GM18858 (cell line): ENCODE measurements around the gene TCEAL5.
"Not testable (repeated sequence)": the region's sequence is repeated elsewhere in the genome, so short reads cannot be mapped to it uniquely, and the experiment has no call there.

Experiments
- ATAC-seq: cut with Tn5 transposase; IDR thresholded peaks from one replicate; pipeline ENCODE4 v1.9.1; 2021; ENCODE audit not compliant: unreplicated experiment

Gene TCEAL5

DNA sequence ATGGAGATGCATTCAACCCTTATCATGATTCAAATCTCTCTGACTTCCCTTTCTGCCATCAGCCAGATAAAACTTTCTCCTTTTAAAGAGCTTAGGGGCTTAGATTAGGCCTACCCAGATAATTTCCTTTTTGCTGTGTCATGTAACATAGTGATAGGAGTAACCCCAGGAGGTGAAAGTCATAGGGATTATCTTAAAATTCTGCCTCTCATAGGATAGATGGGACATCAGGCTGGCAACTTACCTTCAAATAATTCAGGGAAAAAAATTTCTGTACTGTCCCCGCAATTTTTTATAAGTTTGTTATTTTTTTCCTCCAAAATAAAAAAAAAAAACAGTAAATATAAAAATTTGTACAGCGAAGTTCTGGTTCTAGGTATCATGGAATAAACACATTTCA lies 40.9 kb downstream of the TCEAL5 start:
- not testable (repeated sequence) for ATAC-seq

DNA sequence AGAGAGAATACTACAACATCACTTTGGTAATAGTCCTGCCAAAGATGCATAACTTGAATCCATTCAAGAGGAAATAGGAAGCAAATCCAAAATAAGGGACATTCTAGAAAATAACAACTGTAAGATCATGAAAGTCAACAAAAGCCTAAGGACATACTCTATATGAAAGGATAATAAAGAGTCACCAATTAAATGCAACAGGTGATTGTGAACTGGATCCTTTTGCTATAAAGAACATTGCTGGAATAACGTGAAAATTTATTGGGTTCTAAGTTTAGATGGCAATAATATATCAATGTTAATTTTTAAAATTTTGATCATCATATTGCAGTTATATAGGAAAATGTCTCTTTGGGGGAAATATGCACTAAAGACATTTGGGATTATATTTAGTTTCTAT lies 41.7 kb downstream of the TCEAL5 start:
- ATAC-seq: no peak

DNA sequence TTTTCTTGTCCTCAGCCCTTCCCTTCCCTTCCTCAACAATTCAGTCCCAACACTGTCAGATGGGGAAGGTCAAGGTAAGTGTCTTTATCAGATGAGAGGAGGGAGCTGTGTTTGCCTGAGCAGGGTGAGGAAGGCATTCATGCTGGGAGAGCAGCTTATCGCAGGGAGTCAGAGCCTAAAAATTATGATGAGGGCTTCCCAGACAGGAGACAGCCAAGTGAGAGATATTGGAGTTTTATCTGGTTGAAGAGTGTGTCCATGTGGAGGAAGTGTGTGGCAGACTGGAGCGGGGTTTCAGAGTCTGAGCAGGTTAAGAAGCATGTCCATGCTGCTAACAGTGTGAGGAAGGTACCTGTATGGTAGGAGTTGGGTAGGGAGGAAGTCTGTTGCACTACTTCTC lies 43.3 kb downstream of the TCEAL5 start:
- no peak for ATAC-seq

DNA sequence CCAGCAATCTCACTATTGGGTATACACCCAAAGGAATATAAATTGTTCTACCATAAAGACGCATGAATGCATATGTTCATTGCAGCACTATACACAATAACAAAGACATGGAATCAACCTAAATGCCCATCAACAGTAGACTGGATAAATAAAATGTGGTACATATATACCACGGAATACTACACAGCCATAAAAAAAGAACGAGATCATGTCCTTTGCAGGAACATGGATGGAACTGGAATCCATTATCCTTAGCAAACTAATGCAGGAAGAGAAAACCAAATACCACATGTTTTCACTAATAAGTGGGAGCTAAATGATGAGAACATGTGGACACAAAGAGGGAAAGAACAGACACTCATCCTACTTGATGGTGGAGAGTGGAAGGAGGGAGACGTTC lies 50.6 kb downstream of the TCEAL5 start:
- ATAC-seq: not testable (repeated sequence)
